Esophagus muscularis mucosa (tissue), 3 donors: ENCODE data around the gene SYNE1.

Experiments
- EP300 ChIP-seq: sonication (generic); formaldehyde crosslinking; IDR thresholded peaks from one replicate; pipeline ENCODE4 v1.6.1; 2017; ENCODE audit warnings: antibody characterized with exemption
- POLR2A ChIP-seq: fragments of 450-650 bp; IDR thresholded peaks from one replicate; pipeline ENCODE4 v1.6.1; 2017; ENCODE audit warnings: antibody characterized with exemption, moderate library complexity, mild to moderate bottlenecking, low read depth
- POLR2AphosphoS5 ChIP-seq, 2 donors: sonication (generic); formaldehyde crosslinking; IDR thresholded peaks; one replicate each; pipeline ENCODE4 v1.6.1; 2017; ENCODE audit warnings: antibody characterized with exemption in 2 of 2

- TF ChIP-seq POLR2A: no peak
- TF ChIP-seq EP300: no peak
- TF ChIP-seq POLR2AphosphoS5 (IDR thresholded peaks at IDR 0.05): no peak
Observed at GRCh38 chr6:152273638-152274037, 363.5 kb downstream of the SYNE1 start.
